SIG-M5 treated with dmso at 0.1 percent for 504 hours (cell line): ENCODE measurements around the gene EDN1.

Experiments used
- DNase-seq: peaks from one replicate; lab custom pipeline; 2025; ENCODE audit not compliant: unreplicated experiment; lab: John Stamatoyannopoulos, UW

The EDN1 gene

DNA sequence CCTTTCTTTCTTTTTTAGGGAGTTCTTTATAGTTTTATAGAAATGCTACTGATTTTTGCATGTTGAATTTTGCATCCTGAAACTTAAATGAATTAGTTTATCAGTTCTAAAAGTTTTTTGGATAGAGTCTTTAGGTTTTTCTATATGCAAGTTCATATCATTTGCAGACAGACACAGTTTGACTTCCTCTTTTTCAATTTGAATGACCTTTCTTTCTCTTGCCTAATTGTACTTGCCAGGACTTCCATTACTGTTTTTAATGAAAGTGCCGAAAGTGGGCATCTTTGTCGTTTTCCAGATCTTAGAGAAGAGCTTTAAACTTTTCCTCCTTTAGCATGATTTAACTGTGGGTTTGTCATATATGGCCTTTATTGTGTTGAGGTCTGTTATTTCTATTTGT lies 21.1 kb upstream of the EDN1 start:
- DNase-seq, result peak; percentile 66

DNA sequence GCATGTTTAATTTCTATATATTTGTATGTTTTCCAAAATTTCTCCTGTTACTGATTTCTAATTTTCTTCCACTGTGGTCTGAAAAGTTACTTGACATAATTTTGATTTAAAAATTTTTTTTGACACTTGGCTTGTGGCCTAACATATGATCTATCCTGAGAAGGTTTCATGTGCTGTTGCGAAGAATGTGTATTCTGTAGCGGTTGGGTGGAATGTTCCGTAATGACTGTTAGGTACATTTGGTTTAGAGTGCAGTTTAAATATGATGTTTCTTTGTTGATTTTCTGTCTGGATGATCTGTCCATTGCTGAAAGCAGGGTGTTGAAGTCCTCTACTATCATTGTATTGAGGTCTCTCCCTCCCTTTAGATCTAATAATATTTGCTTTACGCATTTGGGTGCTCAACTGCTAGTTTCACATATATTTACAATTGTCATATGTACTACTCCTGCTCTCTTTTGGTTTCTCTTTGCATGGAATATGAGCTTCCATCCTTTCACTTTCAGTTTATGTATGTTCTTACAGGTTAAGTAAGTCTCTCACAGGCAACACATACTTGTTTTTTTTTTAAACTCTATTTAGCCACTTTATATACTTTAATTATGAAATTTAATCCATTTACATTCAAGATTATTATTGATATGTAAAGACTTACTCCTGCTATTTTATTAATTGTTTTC lies 19.5 kb upstream of the EDN1 start:
- DNase-seq, result no peak

DNA sequence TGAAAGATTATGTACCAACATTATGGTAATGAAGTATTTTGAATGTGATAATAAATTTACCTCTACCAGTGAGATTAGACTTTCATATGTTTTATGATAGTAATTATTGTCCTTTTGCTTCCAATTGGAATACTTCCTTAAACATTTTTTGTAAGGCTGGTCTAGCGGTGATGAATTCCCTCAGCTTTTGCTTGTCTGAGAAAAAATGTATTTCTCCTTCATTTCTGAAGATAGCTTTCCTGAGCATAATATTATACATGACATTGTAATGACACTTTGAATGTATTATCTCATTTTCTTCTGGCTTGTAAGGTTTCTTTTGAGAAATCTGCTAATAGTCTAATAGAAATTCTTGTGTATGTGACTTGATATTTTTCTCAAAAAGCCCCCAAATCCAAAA lies 18.6 kb upstream of the EDN1 start:
- DNase-seq, result no peak

DNA sequence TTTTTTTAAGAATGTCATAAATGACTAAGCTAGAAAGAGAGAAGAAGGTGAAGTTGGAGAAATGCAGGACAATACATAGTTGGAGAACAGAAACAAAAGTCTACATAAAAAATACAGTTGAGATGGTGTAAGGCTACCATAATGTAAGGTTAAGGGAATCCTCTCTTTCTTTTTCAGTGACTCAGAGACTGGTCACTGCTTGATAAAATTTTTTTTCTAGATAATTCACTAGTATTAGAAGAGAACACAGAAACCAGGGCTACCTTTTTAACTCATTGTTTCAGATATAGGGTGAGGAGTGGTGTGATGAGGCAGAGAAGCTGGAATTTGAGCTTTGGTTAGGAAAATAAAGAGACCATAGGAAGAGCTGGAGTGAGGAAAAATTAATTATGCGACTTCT lies 18.2 kb upstream of the EDN1 start:
- no peak for DNase-seq

DNA sequence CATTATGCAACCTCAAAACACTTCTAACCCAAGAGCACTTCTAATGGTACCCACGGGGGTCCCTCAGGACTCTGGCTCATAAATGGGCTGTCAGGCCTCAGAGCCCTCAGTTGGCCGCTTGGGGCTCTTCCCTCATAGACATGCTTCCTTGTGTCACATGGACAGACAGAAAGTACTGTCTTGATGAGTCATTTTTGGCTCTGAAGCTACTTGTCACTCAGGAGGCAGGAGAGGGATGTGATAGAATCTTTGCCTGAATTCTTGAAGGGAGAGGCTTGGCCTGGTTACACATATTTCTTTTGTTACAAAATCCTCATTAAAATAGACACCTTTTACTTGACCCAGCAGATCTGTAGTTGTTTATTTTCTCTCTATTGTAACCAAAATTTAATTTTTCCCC lies 15.1 kb upstream of the EDN1 start:
- DNase-seq, result peak; percentile 38

DNA sequence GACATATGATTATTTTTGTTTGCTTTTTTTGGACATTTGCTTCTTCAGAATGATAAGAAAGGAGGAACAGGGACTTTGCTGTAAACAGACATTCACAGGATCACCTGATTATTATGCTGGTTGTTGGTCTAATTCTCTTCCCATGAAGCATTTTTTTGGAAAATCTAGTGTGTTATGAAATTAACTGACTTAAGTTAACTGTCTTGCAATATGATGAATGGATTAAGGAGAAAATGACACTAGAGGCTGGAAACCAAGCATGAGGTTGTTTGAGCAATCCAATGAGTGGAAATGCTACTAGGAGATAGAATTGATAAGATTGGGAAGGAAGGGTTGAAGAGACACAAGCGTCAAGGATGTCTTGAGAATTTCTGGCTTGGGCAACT lies 13.2 kb upstream of the EDN1 start:
- DNase-seq, result no peak

DNA sequence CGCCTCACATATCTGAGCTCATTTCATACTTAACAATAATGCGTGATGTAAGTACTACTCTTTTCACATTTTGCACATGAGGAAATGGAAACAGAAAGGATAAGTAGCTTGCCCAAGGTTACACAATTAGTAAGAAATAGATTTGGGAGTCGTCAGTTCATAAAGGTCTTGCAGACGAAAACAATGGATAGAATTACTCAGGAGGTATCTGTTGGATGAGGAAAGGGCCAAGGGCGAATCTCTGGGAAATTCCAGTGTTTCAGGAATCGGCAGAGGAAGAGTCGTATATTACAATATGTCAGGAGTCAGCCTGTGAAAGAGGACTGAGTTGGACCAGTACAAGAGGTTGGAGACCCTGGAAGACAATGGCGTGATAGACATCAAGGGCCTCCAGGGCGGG lies 12.8 kb upstream of the EDN1 start:
- DNase-seq, result no peak

DNA sequence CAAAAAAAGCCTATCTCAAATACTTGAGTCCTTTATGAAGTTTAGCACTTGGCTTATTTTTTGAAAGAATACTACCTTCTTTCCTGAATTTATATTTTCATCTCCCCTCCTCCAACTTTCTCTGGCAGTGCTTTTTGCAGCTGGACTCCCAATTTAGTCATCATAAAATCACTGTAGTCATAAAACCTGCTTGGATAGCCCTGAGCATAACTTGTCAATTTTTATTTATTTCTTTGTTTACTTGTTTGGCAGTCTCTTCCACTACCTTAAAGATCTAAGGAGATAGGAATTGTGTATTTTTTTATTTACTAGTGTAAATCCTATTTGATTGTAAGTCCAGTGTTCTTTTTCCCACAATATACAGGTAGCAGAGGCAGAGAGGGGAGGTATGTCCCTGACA lies 11.2 kb upstream of the EDN1 start:
- no peak for DNase-seq

DNA sequence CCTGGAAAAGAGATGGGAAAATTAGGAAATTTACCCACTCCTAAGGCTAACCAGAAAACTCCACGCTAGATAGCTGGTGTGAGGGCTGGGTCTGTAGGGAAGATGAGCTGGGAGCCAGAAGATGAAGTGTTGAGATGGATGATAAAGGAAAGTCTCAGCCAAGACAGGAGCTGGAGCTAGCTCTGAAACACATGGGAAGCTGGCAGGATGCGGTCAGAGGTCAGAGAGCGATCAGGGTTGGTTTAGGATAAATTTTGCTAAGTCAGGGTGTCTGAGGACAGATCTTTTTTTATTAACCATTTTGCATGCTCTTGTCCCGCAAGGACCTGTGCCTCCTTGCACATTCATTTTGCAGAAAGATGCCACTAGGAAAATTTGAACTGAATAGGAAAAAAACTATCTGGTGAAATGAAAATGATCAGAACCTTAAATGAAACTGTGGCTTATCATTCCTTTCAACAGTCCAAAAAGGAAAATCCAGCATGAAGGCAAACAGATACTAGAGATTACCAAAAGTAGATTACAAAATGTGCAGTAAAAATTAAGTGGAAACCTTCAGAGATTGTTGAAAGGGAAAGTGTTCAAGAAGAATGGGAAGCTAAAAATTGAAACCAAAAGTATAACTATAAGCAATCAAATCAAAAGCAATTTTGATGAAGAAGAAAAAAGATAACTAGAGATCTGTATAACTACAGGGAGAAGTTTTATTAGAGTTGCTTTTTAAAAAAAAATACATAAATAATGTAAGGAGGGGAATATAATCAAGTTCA lies 10.7 kb upstream of the EDN1 start:
- no peak for DNase-seq

DNA sequence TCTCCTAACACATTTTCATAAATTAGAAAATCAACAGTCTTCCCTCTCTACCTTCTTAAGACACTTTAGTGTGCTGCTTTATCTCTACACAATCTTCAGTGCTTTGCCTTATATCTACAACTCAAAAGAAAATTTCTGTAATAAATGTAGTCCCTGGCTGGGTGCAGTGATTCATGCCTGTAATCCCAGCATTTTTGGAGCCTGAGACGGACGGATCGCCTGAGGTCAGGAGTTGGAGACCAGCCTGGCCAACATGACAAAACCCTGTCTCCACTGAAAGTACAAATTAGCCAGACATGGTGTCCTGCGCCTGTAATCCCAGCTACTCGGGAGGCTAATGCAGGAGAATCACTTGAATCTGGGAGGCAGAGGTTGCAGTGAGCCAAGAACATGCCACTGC lies 9.7 kb upstream of the EDN1 start:
- no peak for DNase-seq

DNA sequence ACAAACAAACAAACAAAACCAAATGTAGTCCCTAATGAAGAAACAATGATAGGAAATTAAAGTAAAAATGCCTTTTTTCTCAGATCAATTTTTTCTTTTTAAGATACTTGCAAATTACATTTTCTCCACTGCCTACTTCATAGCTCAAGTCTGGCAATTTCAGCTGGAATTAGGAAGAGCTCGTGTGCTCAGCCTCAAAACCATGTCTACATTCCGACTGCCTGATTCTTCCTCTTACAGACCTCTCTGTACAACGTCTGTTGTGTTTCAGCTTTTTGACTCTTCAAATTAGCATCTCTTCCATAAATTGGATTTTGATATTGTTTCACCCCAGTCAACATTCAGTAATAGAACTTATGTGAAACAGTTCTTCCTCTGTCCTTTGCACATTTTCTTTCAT lies 9.3 kb upstream of the EDN1 start:
- DNase-seq, result no peak

DNA sequence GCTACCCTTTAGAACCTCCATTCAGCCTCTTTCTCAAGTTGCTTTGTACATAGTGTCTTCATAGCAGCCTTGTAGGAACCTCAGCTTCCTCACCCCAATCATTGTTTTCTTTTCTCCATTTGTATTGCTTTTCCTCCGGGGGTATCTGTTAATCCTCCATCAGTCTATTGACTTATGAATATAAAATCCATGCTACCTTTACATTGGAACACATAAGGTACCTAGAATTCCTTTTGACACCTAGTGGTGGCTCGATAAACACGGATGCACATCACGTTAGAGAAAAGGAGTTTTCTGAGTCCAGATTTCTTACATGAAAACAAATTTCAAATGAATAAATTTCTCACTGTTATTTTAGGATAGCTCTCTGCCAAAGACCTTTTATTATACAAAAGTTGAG lies 6.3 kb upstream of the EDN1 start:
- DNase-seq, result no peak

DNA sequence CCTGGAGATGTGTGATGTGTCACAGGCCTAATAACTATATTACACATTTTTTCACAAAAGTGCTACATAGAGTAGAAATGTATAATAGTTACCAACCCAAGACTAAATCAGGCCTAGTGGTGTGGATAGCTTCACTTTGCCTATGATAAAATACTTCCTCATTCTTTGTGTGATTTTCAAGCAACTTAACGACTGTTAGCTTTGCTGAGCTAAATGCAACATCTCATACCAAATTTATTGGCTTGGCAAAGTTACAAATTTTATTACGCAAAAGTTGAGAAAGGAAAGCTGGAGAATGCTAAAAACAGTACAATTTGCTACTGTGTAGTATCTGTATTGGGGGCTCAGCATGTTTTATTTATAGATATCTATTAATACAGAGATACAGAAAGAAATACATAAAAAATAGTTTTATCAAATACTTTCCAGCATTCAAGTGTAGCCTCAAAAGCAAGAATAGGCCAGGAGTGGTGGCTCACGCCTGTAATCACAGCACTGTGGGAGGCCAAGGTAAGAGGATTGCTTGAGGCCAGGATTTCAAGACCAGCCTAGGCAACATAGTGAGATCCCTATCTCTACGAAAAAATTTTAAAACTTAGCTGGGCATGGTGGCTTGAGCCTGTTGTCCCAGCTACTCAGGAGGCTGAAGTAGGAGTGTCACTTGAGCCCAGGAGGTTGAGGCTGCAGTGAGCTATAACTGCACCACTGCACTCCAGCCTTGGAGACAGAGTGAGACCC lies 3.6 kb upstream of the EDN1 start:
- DNase-seq, result peak; percentile 60

DNA sequence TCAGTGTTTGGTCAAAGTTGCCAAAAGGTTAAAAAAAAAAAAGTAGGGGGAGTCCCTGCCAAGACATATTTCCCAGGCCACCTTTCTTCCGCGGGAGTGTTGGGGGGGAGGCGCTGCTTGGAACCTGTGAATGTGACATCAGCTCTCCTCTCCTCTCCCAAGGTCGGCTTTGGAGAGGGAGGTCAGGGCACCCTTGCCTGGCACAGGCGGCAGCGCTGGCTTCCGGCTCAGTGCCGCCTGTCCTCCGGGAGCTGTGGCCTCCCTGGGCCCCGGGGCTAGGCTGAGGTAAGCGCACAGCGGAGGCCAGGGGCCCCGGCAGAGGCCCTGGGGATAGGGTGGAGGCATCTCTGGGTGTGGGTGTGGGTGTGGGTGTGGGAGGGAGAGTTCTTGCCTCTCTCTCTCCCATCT lies 1.9 kb upstream of the EDN1 start:
- DNase-seq, result no peak

DNA sequence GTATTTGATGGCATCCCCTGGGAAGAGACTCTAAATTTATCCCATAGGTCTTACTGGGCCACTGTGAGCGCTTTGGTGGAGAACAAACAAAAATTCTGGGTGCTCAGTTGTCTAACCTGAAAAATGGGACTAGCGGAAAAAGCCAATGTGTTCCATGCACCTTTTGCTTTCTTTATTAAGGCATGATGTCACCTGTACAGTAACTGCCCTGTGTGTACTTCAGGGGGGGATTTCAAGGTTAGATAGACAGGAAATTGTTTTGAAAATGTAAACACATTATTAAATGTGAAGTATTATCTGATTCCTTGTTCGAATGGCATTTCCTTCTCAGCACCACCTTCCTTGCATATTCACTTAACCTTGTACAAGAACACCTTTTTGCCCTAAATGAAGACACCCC lies 1.2 kb upstream of the EDN1 start:
- DNase-seq, result no peak

DNA sequence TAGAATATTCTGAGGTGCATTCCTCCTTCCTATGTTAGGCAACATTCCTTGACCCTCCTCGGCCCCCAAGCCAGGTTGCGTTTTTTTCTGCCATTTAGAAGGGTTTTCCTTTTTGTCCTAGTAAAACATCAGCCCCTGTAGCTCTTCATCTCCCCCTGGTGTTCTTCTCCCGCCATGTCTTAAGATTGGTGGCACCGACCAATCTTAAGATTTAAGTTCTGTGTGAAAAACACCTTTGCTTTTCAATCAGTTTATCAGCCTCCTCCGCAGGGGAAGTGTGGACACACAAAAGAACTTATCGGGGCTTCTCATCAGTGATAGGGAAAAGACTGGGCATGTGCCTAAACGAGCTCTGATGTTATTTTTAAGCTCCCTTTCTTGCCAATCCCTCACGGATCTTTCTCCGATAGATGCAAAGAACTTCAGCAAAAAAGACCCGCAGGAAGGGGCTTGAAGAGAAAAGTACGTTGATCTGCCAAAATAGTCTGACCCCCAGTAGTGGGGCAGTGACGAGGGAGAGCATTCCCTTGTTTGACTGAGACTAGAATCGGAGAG lies 719 bp upstream of the EDN1 start:
- peak; percentile 72 for DNase-seq

DNA sequence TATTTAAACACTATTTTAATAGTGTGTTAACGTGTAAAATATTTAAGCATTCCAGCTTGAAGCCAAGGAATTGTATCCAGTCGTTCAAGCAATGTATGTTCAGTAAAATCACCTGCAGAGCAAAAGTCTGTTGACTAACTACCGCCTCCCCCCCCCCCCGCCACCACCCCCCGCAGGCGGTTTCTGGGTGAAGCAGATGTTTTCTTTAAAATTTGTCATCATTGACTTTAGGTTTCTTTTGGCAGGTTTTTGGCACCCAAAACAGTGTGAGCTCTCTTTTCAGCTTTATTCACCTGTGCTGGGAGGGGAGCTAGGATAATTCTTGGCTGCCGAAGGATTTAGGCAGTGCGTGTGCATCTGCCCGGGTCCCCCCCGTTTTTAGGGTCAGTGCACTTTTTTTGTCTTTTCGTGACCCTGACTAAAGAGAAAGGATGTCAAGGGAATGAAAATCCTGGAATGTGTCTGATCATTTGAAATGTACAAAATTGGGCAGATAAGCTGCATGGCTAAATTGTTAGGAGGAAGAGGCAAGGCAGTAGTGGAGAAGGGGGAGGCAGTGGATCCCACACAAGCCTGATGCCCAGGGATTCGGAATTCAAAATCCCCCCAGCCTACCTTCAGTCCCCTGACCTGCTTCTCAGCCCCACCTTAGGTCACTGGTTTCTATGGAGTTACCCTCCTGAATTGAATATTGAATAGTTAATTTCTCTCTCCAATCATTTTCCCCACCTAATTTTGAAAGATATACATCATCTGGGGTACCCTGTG lies 1.1 kb downstream of the EDN1 start:
- no peak for DNase-seq

DNA sequence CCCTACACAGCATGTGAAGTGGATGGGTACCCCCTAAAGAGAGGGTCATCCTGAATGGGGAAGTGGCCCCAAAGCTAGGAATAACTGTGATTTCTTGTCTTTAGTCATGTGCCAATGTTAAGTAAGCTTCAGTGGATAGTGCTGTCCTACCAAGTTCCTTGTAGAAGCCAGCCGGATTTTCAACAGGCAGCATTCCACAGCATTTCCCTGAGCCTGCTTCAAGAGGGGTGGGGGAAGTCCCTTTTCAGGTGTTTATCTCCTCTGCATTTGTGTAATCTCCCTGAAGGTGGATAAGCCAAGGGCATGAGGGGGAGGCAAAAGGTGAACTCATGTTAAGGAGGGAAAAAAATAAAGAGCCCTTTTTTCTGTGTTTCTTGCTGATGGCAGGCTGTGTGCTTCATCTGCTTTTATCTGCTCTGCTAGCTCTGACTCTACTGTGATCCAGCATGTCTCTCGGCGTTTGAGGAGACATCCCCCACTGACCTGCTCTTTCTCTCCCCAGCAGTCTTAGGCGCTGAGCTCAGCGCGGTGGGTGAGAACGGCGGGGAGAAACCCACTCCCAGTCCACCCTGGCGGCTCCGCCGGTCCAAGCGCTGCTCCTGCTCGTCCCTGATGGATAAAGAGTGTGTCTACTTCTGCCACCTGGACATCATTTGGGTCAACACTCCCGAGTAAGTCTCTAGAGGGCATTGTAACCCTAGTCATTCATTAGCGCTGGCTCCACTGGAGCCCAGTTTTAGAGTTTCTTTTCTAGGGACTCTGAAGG lies 1.9 kb downstream of the EDN1 start:
- no peak for DNase-seq

DNA sequence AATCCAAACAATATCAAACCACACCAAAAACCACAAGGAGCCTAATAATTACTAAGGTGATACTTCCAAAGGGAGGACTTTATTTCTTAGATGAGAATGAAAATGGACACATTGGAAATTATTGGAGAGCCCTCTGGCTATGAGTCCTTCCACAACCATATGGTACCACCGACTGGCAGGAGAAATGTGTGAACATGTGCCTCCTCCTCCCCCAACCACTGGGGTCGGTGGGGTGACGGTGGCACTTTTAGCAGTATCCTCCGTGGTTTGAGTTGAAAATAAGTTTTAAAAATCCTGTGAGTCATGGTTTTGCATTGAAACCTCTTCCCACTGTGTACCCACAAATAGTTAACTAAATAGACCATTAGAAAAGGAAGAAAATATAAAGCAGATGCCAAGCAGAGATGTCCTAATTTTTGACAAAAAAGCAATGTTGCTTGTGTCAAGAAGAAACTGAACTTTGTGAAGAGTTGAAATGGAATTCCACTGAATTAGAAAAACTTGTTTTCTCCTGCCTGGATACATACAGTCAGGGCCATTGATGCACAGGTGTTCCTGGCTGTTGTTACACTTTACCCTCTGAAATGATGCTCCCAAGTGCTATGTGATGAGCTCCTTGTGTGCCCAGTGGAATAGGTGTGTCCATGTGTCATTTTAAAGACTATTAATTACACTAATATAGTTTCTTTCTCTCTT lies 3.2 kb downstream of the EDN1 start:
- DNase-seq, result no peak
